Mammary epithelial cell (primary cell): ENCODE data around the gene LYPD6B.

Experiments
- EZH2 ChIP-seq: IDR thresholded peaks from 2 replicates; pipeline ENCODE4 v1.6.1; 2012; ENCODE audit warnings: low read length, inconsistent platforms, borderline replicate concordance
- TF ChIP-seq, protein P1 (sequence below), 2 donors: IDR thresholded peaks in 1 of 2; conservative IDR thresholded peaks in 1 of 2; 2 replicates each; pipeline ENCODE4 v1.5.1; 2011 to 2012; ENCODE audit warnings: inconsistent platforms in 2 of 2, low read length in 2 of 2, mild to moderate bottlenecking in 2 of 2, control low read depth in 1 of 2, low read depth in 1 of 2; ENCODE audit not compliant: insufficient read depth in 1 of 2; ENCODE audit errors: extremely low read depth in 1 of 2

DNA sequence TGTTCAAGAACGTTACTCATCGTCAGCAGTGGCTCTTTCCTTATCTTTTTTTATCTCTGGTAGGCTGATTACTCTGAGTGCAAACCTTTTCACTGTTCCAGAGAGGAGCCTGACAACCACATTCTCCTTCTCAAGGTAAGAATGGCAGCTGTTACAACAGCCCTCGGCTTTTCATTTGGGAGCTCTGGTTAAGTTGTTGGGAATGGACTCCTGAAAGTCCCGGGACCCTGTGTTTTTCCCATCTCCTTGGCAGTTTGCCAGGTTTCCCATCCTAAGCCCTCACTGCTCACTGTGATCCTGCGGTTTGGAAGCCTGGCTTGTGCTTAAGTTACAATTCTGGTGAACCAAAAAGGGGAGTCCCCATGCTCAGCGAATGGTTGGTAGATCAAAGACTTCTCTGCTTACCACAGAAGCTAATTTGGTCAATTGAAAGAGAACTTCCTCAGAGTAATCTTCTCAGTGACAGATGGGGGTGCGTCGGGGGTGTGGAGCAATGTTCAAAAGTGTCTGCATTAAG lies 122.3 kb downstream of the LYPD6B start:
- TF ChIP-seq, protein P1, sequence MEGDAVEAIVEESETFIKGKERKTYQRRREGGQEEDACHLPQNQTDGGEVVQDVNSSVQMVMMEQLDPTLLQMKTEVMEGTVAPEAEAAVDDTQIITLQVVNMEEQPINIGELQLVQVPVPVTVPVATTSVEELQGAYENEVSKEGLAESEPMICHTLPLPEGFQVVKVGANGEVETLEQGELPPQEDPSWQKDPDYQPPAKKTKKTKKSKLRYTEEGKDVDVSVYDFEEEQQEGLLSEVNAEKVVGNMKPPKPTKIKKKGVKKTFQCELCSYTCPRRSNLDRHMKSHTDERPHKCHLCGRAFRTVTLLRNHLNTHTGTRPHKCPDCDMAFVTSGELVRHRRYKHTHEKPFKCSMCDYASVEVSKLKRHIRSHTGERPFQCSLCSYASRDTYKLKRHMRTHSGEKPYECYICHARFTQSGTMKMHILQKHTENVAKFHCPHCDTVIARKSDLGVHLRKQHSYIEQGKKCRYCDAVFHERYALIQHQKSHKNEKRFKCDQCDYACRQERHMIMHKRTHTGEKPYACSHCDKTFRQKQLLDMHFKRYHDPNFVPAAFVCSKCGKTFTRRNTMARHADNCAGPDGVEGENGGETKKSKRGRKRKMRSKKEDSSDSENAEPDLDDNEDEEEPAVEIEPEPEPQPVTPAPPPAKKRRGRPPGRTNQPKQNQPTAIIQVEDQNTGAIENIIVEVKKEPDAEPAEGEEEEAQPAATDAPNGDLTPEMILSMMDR (conservative IDR thresholded peaks at IDR 0.05 in 1 of 2, IDR thresholded peaks at IDR 0.05 in 1 of 2; ENCODE audit: extremely low read depth in 1 of 2, insufficient read depth in 1 of 2, low read depth in 1 of 2, low read length in 2 of 2), result no peak
- TF ChIP-seq EZH2, result no peak
